ENCODE measurements around the gene CLMP. TPM values are rescaled to one million over a fixed set of nuclear protein-coding genes. Genes with fewer than 3 reads are reported as not detected.

The CLMP gene
- total and polyA plus RNA-seq, 9 of the 15 experiments (the other 6 are each of a cell fraction or from before 2014, with no cell fraction given): 0.02 to 0.15 (median 0.03) TPM; not detected in 6

DNA sequence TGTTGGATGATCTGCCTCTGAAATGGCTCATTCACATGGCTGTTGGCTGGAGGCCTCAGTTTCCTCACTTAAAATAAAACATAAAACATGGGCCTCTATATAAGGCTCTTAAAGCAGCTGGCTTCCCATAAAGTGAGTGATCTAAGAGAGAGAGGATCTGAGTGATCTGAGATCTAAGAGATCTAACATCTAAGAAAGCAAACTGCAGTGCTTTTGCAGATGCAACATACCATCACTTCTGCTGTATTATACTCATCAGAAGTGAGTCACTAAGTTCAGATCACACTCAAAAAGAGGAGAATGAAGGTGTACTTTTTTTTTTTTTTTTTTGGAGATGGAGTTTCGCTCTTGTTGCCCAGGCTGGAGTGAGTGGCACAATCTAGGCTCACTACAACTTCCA lies 115.0 kb downstream of the CLMP start (continued):
- TF ChIP-seq COPS2 (conservative IDR thresholded peaks at IDR 0.05): no peak
- TF ChIP-seq MTA2 (IDR thresholded peaks at IDR 0.05; ENCODE audit: low read depth): no peak

DNA sequence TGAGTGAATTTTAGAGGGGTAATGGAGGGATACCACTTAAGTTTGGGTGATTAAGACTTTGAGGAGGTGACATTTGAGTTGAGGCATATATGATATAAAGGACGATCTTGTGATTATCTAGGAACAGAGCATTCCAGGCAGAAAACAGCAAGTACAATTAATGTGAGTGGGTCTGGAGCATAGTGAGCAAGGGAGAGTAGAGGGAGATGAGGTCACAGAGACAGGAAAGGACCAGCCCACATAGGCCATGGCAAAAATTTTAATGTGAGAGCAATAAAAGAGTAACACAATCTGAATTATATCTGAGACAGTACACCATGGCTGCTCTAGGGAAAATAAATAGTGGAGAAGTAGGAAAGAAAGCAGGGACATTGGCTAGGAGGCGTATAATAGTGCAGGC lies 118.6 kb downstream of the CLMP start:
- Histone ChIP-seq H3K27me3 (ENCODE audit: control insufficient read depth in 2 of 2, insufficient read depth in 2 of 2, low read length in 2 of 2) (no peaks in the 10 kb centered on the region), H3K9ac (ENCODE audit: insufficient read depth in 1 of 2, low read depth in 2 of 2, low read length in 2 of 2) (no peak overlapping the region), H3K79me2 (ENCODE audit: control insufficient read depth, insufficient read depth, low read length) (no peaks in the 10 kb centered on the region), H3K36me3 (ENCODE audit: control insufficient read depth, insufficient read depth, low read length) (no peaks in the 10 kb centered on the region), H3K4me3 (no peak overlapping the region), H3K9me1 (ENCODE audit: control insufficient read depth, insufficient read depth, low read length) (no peaks in the 10 kb centered on the region), H3K9me3 (replicated peaks; ENCODE audit: control insufficient read depth, insufficient read depth, low read depth, low read length) (no peaks in the 10 kb centered on the region), H3K27ac (ENCODE audit: extremely low read depth, low read depth, low read length) (no peak overlapping the region), H3K4me2 (ENCODE audit: insufficient read depth, low read length) (no peak overlapping the region), H4K20me1 (replicated peaks; ENCODE audit: control insufficient read depth, insufficient read depth, low read length) (peaks cover 9% of the 10 kb centered on the region; the same call in 1 of the 2 replicates), H3K4me1 (replicated peaks in 1 of 2; ENCODE audit: control insufficient read depth in 2 of 2, insufficient read depth in 2 of 2, low read length in 2 of 2) (peaks cover 9 to 10% of the 10 kb centered on the region in 2 experiments), H2AFZ (ENCODE audit: low read depth, low read length) (no peak overlapping the region)
- BruUV-seq (replicated peaks): no TSS peak
- FAIRE-seq (no peak), ATAC-seq (no peak), DNase-seq (ENCODE audit: extremely low read depth in 1 of 4, low spot score in 3 of 4) (no peak)
- 53% methylated on average over 2 of the region's 2 CpGs for WGBS (ENCODE audit: insufficient coverage, low coverage, missing lambda C conversion rate)
- intact Hi-C loops (cut with micrococcal nuclease): no loop called here
- ChIA-PET CTCF (ENCODE audit: low intra/inter-chr PET ratio) (no interaction called here), POLR2A (no interaction called here)
- TF ChIP-seq ARID2 (IDR thresholded peaks at IDR 0.05): no peak
- no peak for TF ChIP-seq ZNF324 (CRISPR knock-in tag; IDR thresholded peaks at IDR 0.05)
- TF ChIP-seq POLR3A (IDR thresholded peaks at IDR 0.05; ENCODE audit: borderline replicate concordance, extremely low read depth, insufficient read depth, insufficient read length): no peak
- TF ChIP-seq ZC3H11A (IDR thresholded peaks at IDR 0.05; ENCODE audit: low read depth, low read length): no peak
- no peak for TF ChIP-seq CREBBP (IDR thresholded peaks at IDR 0.05; ENCODE audit: low read depth, low read length)
- no peak for TF ChIP-seq JUNB (CRISPR knock-in tag; conservative IDR thresholded peaks at IDR 0.05)
- in situ Hi-C loops (cut with MboI): no loop called here

All from K562 (cell line).